ENCODE measurements around the gene NLRP1. TPM values are rescaled to one million over a fixed set of nuclear protein-coding genes. Genes with fewer than 3 reads are reported as not detected.

The NLRP1 gene
- total RNA-seq, 1 donor from 2014 or later: 7.8 TPM

- no peaks in the 10 kb centered on the region for H3K9me3 Mint-ChIP-seq (ENCODE audit: unreplicated experiment)
- no peaks in the 10 kb centered on the region for H3K4me1 Mint-ChIP-seq (ENCODE audit: unreplicated experiment)
- no peaks in the 10 kb centered on the region for H3K27me3 Mint-ChIP-seq (ENCODE audit: unreplicated experiment)
- no peak overlapping the region for H3K27ac Mint-ChIP-seq (ENCODE audit: unreplicated experiment)
- H3K4me3 Mint-ChIP-seq (ENCODE audit: unreplicated experiment): no peak overlapping the region
- no peak for DNase-seq (ENCODE audit: low spot score)
- H3K36me3 Mint-ChIP-seq (ENCODE audit: low read depth, unreplicated experiment): no peaks in the 10 kb centered on the region
- no peak for TF ChIP-seq CTCF (IDR thresholded peaks at IDR 0.05; ENCODE audit: unreplicated experiment)
Observed at GRCh38 chr17:5628262-5628661, 44.0 kb upstream of the NLRP1 start.

DNA sequence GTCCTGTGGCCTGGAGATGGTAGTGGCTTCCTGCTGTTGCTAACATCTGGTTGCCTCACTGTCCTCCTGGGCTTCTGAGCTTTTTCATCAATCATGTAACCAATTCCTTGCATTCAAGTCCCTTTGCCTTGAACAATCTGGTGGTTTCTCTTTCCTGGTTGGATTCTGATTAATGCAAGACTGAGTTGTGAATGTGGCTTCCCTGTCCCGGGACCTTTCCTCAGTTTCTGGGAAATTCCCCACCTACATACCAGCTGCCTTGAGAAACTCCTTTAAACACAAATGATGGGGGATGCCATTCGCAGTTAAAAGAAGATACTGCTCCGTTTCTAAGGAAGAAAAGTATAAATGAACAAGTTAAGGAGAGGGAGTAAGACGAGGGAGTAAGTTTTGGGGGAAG lies 39.9 kb upstream of the NLRP1 start:
- Mint-ChIP-seq H3K27ac (ENCODE audit: unreplicated experiment) (no peak overlapping the region), H3K9me3 (ENCODE audit: unreplicated experiment) (no peaks in the 10 kb centered on the region)
- TF ChIP-seq CTCF (IDR thresholded peaks at IDR 0.05; ENCODE audit: unreplicated experiment): no peak

DNA sequence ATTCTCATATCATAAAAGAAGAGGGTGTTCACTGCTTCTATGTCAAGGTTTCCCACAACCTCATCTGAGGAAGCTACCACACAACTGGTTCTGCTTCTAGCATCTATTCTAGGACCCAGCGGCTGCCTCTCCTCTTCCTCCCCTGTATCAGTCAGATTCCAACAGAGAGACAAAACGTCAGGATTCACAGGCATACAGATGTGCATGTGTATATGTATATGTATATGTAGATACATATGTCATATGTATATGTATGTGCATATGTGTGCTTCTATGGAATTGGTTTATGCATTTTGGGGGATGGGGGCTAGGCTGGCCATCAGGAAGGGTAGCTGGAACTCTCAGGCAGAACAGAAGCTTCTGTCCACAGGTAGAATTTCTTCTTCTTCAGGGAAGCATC lies 37.4 kb upstream of the NLRP1 start:
- Mint-ChIP-seq H3K9me3 (ENCODE audit: unreplicated experiment) (no peaks in the 10 kb centered on the region), H3K4me1 (ENCODE audit: unreplicated experiment) (no peaks in the 10 kb centered on the region), H3K4me3 (ENCODE audit: unreplicated experiment) (no peak overlapping the region), H3K36me3 (ENCODE audit: low read depth, unreplicated experiment) (no peaks in the 10 kb centered on the region), H3K27me3 (ENCODE audit: unreplicated experiment) (no peaks in the 10 kb centered on the region), H3K27ac (ENCODE audit: unreplicated experiment) (no peak overlapping the region)
- no peak for TF ChIP-seq CTCF (IDR thresholded peaks at IDR 0.05; ENCODE audit: unreplicated experiment)
- no peak for DNase-seq (ENCODE audit: low spot score)

More for the DNA sequence above, 39.9 kb upstream of the NLRP1 start:
- H3K36me3 Mint-ChIP-seq (ENCODE audit: low read depth, unreplicated experiment): no peaks in the 10 kb centered on the region
- H3K4me1 Mint-ChIP-seq (ENCODE audit: unreplicated experiment): no peaks in the 10 kb centered on the region
- H3K27me3 Mint-ChIP-seq (ENCODE audit: unreplicated experiment): no peaks in the 10 kb centered on the region
- no peak overlapping the region for H3K4me3 Mint-ChIP-seq (ENCODE audit: unreplicated experiment)
- DNase-seq (ENCODE audit: low spot score): no peak

DNA sequence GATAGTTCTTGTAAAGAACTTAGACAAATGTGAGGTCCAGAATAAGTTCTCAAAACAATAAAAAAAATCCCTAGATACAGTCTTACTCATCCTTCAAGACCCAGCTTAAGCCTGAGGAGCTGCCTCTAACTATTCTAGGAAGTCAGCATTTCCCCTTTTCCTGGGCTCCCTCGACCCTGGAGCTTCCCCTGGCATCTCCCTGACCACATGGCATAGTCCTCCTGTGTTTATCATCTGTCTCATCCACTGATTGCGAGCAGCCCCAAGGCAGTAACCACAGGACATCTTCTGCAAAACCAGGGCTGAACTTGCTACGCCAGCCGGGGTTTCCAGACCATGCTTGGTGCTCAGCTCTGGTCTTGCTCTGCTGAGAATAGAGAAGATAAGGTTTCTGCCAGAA lies 36.7 kb upstream of the NLRP1 start:
- no peak for TF ChIP-seq CTCF (IDR thresholded peaks at IDR 0.05; ENCODE audit: unreplicated experiment)
- H3K9me3 Mint-ChIP-seq (ENCODE audit: unreplicated experiment): no peaks in the 10 kb centered on the region
- no peak overlapping the region for H3K4me3 Mint-ChIP-seq (ENCODE audit: unreplicated experiment)
- no peak overlapping the region for H3K27ac Mint-ChIP-seq (ENCODE audit: unreplicated experiment)
- no peaks in the 10 kb centered on the region for H3K4me1 Mint-ChIP-seq (ENCODE audit: unreplicated experiment)
- H3K36me3 Mint-ChIP-seq (ENCODE audit: low read depth, unreplicated experiment): no peaks in the 10 kb centered on the region
- DNase-seq (ENCODE audit: low spot score): no peak
- H3K27me3 Mint-ChIP-seq (ENCODE audit: unreplicated experiment): no peaks in the 10 kb centered on the region

- no peak overlapping the region for H3K4me3 Mint-ChIP-seq (ENCODE audit: unreplicated experiment)
- no peaks in the 10 kb centered on the region for H3K36me3 Mint-ChIP-seq (ENCODE audit: low read depth, unreplicated experiment)
- H3K27ac Mint-ChIP-seq (ENCODE audit: unreplicated experiment): no peak overlapping the region
- H3K4me1 Mint-ChIP-seq (ENCODE audit: unreplicated experiment): no peaks in the 10 kb centered on the region
- TF ChIP-seq CTCF (IDR thresholded peaks at IDR 0.05; ENCODE audit: unreplicated experiment): no peak
- no peak for DNase-seq (ENCODE audit: low spot score)
- H3K9me3 Mint-ChIP-seq (ENCODE audit: unreplicated experiment): no peaks in the 10 kb centered on the region
- H3K27me3 Mint-ChIP-seq (ENCODE audit: unreplicated experiment): peaks cover under 1% of the 10 kb centered on the region
Observed at GRCh38 chr17:5619088-5619740, 34.9 kb upstream of the NLRP1 start.

Measured in endothelial cell (in vitro differentiated cells).